H9 (cell line): Measurements from ENCODE around the gene DYNC2H1. TPM values are rescaled to one million over a fixed set of nuclear protein-coding genes. Genes with fewer than 3 reads are reported as not detected.

Experiments
- DNase-seq: peaks from one replicate; pipeline ENCODE4 v3.0.0-alpha.2; 2017
- H2AFZ ChIP-seq: one replicate; pipeline ENCODE4 v1.6.1; 2013; ENCODE audit warnings: mild to moderate bottlenecking, low read length, control low read depth, moderate library complexity
- H2AK5ac ChIP-seq: 2 replicates; pipeline ENCODE4 v1.6.1; 2013; ENCODE audit warnings: low read length, control low read depth, mixed read lengths; ENCODE audit not compliant: insufficient read length
- H2BK120ac ChIP-seq: one replicate; pipeline ENCODE4 v1.6.1; 2013; ENCODE audit warnings: low read depth, mild to moderate bottlenecking, low read length, control low read depth, inconsistent platforms; ENCODE audit not compliant: poor library complexity, severe bottlenecking
- H2BK12ac ChIP-seq: 2 replicates; pipeline ENCODE4 v1.6.1; 2013; ENCODE audit warnings: low read length, control low read depth, mixed read lengths, low read depth; ENCODE audit not compliant: insufficient read length
- H2BK15ac ChIP-seq: 2 replicates; pipeline ENCODE4 v1.6.1; 2013; ENCODE audit warnings: low read depth, low read length, control low read depth
- H2BK20ac ChIP-seq: one replicate; pipeline ENCODE4 v1.6.1; 2013; ENCODE audit warnings: low read depth, mild to moderate bottlenecking, low read length, control low read depth, inconsistent platforms; ENCODE audit not compliant: poor library complexity, severe bottlenecking
- H2BK5ac ChIP-seq: 2 replicates; pipeline ENCODE4 v1.6.1; 2013; ENCODE audit warnings: low read length, control low read depth, mixed read lengths; ENCODE audit not compliant: insufficient read length
- H3K14ac ChIP-seq: 2 replicates; pipeline ENCODE4 v1.6.1; 2013; ENCODE audit warnings: low read length, control low read depth; ENCODE audit not compliant: insufficient read depth
- H3K18ac ChIP-seq: 2 replicates; pipeline ENCODE4 v1.6.1; 2013; ENCODE audit warnings: low read depth, mild to moderate bottlenecking, mixed read lengths, low read length, control low read depth; ENCODE audit not compliant: insufficient read length
- H3K23ac ChIP-seq: 2 replicates; pipeline ENCODE4 v1.6.1; 2013; ENCODE audit warnings: low read length, control low read depth, mixed read lengths, low read depth; ENCODE audit not compliant: insufficient read length
- H3K23me2 ChIP-seq: 2 replicates; pipeline ENCODE4 v1.6.1; 2013; ENCODE audit warnings: low read depth, mild to moderate bottlenecking, mixed read lengths, low read length, control low read depth; ENCODE audit not compliant: insufficient read length, poor library complexity, severe bottlenecking
- H3K27ac ChIP-seq: 2 replicates; pipeline ENCODE4 v1.5.1; 2013; ENCODE audit warnings: low read length, control low read depth, mixed read lengths, low read depth; ENCODE audit not compliant: insufficient read length
- H3K27me3 ChIP-seq: 2 replicates; pipeline ENCODE4 v1.6.1; 2013; ENCODE audit warnings: low read length, control low read depth, inconsistent platforms; ENCODE audit not compliant: insufficient read depth
- H3K4ac ChIP-seq: 2 replicates; pipeline ENCODE4 v1.6.1; 2013; ENCODE audit warnings: low read depth, mild to moderate bottlenecking, control low read depth, inconsistent platforms, low read length, moderate library complexity
- H3K4me1 ChIP-seq: 2 replicates; pipeline ENCODE4 v1.6.1; 2013; ENCODE audit warnings: low read length, control low read depth, inconsistent platforms; ENCODE audit not compliant: insufficient read depth
- H3K4me2 ChIP-seq: 2 replicates; pipeline ENCODE4 v1.6.1; 2013; ENCODE audit warnings: low read length, control low read depth, mixed read lengths; ENCODE audit not compliant: insufficient read length, insufficient read depth
- H3K56ac ChIP-seq: 2 replicates; pipeline ENCODE4 v1.6.1; 2013; ENCODE audit warnings: low read depth, mild to moderate bottlenecking, mixed read lengths, low read length, control low read depth; ENCODE audit not compliant: insufficient read length
- H3K79me1 ChIP-seq: 2 replicates; pipeline ENCODE4 v1.6.1; 2013; ENCODE audit warnings: low read depth, mild to moderate bottlenecking, moderate library complexity, low read length, control low read depth, inconsistent platforms; ENCODE audit not compliant: insufficient read depth, poor library complexity, severe bottlenecking
- H3K79me2 ChIP-seq: 2 replicates; pipeline ENCODE4 v1.6.1; 2013; ENCODE audit warnings: low read length, control low read depth, inconsistent platforms; ENCODE audit not compliant: insufficient read depth
- H3K9ac ChIP-seq: 2 replicates; pipeline ENCODE4 v1.6.1; 2013; ENCODE audit warnings: low read length, control low read depth, mixed read lengths; ENCODE audit not compliant: insufficient read length; ENCODE audit errors: extremely low read depth
- H3K9me3 ChIP-seq: one replicate; pipeline ENCODE4 v1.6.1; 2013; ENCODE audit warnings: low read depth, low read length, inconsistent platforms; ENCODE audit not compliant: control insufficient read depth
- H3T11ph ChIP-seq: one replicate; pipeline ENCODE4 v1.6.1; 2013; ENCODE audit warnings: mild to moderate bottlenecking, low read length, control low read depth, inconsistent platforms
- H4K20me1 ChIP-seq: one replicate; pipeline ENCODE4 v1.6.1; 2013; ENCODE audit not compliant: control insufficient read depth, insufficient read length, insufficient read depth
- H4K5ac ChIP-seq: 2 replicates; pipeline ENCODE4 v1.6.1; 2013; ENCODE audit warnings: low read depth, mild to moderate bottlenecking, mixed read lengths, low read length, control low read depth; ENCODE audit not compliant: insufficient read length
- H4K8ac ChIP-seq: replicated peaks from 2 replicates; pipeline ENCODE4 v1.6.1; 2013; ENCODE audit warnings: low read length, control low read depth, mixed read lengths, low read depth; ENCODE audit not compliant: insufficient read length
- H4K91ac ChIP-seq: 2 replicates; pipeline ENCODE4 v1.6.1; 2013; ENCODE audit warnings: low read depth, mild to moderate bottlenecking, moderate library complexity, mixed read lengths, low read length, control low read depth; ENCODE audit not compliant: insufficient read length
- H3K27ac Mint-ChIP-seq, 3 experiments: 2 replicates in 2 of 3; 3 replicates in 1 of 3; pipeline ENCODE4 v1.8.0; 2020 to 2021; ENCODE audit warnings: mixed read lengths in 3 of 3, mild to moderate bottlenecking in 1 of 3, moderate library complexity in 1 of 3
- H3K27me3 Mint-ChIP-seq: 2 replicates; pipeline ENCODE4 v1.8.0; 2021; ENCODE audit warnings: low read depth, mild to moderate bottlenecking, moderate library complexity, mixed read lengths
- H3K36me3 Mint-ChIP-seq, 3 experiments: 2 replicates in 2 of 3; 3 replicates in 1 of 3; pipeline ENCODE4 v1.8.0; 2020 to 2021; ENCODE audit warnings: low read depth in 3 of 3, mixed read lengths in 3 of 3; ENCODE audit not compliant: insufficient read depth in 1 of 3
- H3K4me1 Mint-ChIP-seq, 2 experiments: 2 replicates each; pipeline ENCODE4 v1.8.0; 2020; ENCODE audit warnings: mixed read lengths in 2 of 2
- H3K4me3 Mint-ChIP-seq, 2 experiments: 2 replicates in 1 of 2; 3 replicates in 1 of 2; pipeline ENCODE4 v1.8.0; 2020 to 2021; ENCODE audit warnings: mild to moderate bottlenecking in 2 of 2, mixed read lengths in 2 of 2, moderate library complexity in 1 of 2
- H3K9me3 Mint-ChIP-seq, 2 experiments: 2 replicates in 1 of 2; 3 replicates in 1 of 2; pipeline ENCODE4 v1.8.0; 2020; ENCODE audit warnings: mild to moderate bottlenecking in 2 of 2, mixed read lengths in 2 of 2, moderate library complexity in 1 of 2
- CTCF ChIP-seq: fragments of 200-600 bp; sonication (generic); conservative IDR thresholded peaks from 3 replicates; pipeline ENCODE4 v1.8.0; 2021; ENCODE audit warnings: antibody characterized with exemption, mild to moderate bottlenecking
- WGBS: extraction: QIAGEN DNeasy Blood & Tissue Kit; methylation state at CpG from one replicate; pipeline ENCODE4 v1.1.7; 2013; ENCODE audit warnings: missing lambda C conversion rate, low lambda C conversion rate, mixed read lengths; ENCODE audit not compliant: insufficient read length; ENCODE audit errors: extremely low coverage; 5-methylcytosine and 5-hydroxymethylcytosine counted together
- total RNA-seq: library from RNA; stranded (reverse); gene quantifications from 2 replicates; pipeline ENCODE4 v1.2.1, GENCODE V29; 2021

DYNC2H1 gene
- total RNA-seq, 1 experiment from 2014 or later: 13.2 TPM

- no peaks in the 10 kb centered on the region; a peak in 1 of 7 replicates for H3K36me3 Mint-ChIP-seq
These were observed 390.6 kb downstream of the DYNC2H1 start for GRCh38 chr11:103499710-103500340.

More at GRCh38 chr11:103499710-103500340, 390.6 kb downstream of the DYNC2H1 start:
- no peak overlapping the region for H3K14ac ChIP-seq
- no peaks in the 10 kb centered on the region for H3K79me2 ChIP-seq
- H3K27ac ChIP-seq: no peak overlapping the region
- Mint-ChIP-seq H3K4me1 (peaks cover 12 to 17% of the 10 kb centered on the region in 2 experiments), H3K4me3 (no peak overlapping the region), H3K9me3 (no peaks in the 10 kb centered on the region; a peak in 1 of 5 replicates), H3K27ac (no peak overlapping the region), H3K27me3 (no peaks in the 10 kb centered on the region)
- no peaks in the 10 kb centered on the region for H3K9me3 ChIP-seq
- H3K9ac ChIP-seq: no peak overlapping the region
- no peak overlapping the region for H4K8ac ChIP-seq
- DNase-seq: no peak
- H2AFZ ChIP-seq: no peak overlapping the region
- H4K20me1 ChIP-seq: no peaks in the 10 kb centered on the region
- H3T11ph ChIP-seq: no peak overlapping the region
- H4K5ac ChIP-seq: no peak overlapping the region
- no peak overlapping the region for H2BK20ac ChIP-seq
- no peaks in the 10 kb centered on the region for H3K23me2 ChIP-seq
- no peak overlapping the region for H3K23ac ChIP-seq
- no peak overlapping the region for H2BK120ac ChIP-seq
- no peak overlapping the region for H2BK15ac ChIP-seq
- no peaks in the 10 kb centered on the region for H3K27me3 ChIP-seq
- no peaks in the 10 kb centered on the region for H3K79me1 ChIP-seq
- no peak overlapping the region for H2AK5ac ChIP-seq
- no peak overlapping the region for H3K18ac ChIP-seq
- H3K4me2 ChIP-seq: no peak overlapping the region
- no peak overlapping the region for H4K91ac ChIP-seq
- H2BK12ac ChIP-seq: no peak overlapping the region
- no peak overlapping the region for H2BK5ac ChIP-seq
- H3K56ac ChIP-seq: no peak overlapping the region
- no CpG with 5 or more reads among the region's 3 CpGs for WGBS
- TF ChIP-seq CTCF: no peak
- H3K4me1 ChIP-seq: no peaks in the 10 kb centered on the region; the same call in 1 of the 2 replicates
- H3K4ac ChIP-seq: no peak overlapping the region
